Keratinocyte (primary cell): ENCODE results near the gene MYL10. TPM values are rescaled to one million over a fixed set of nuclear protein-coding genes. Genes with fewer than 3 reads are reported as not detected.
"Not testable (repeated sequence)": the region's sequence is repeated elsewhere in the genome, so short reads cannot be mapped to it uniquely, and the experiment has no call there.

Source experiments
- DNase-seq: peaks from one replicate; pipeline ENCODE4 v3.0.0-alpha.2; 2011; ENCODE audit warnings: low read depth, missing footprints, low spot score
- FAIRE-seq: peaks from 2 replicates; lab custom pipeline; 2011; peaks lifted over from hg19 to GRCh38; lab: Jason Lieb, UNC
- H2AFZ ChIP-seq: 2 replicates; pipeline ENCODE4 v1.6.0; 2012; ENCODE audit warnings: low read length, control low read depth, inconsistent platforms; ENCODE audit not compliant: control insufficient read depth
- H3K27ac ChIP-seq: 2 replicates; pipeline ENCODE4 v1.5.1; 2011; ENCODE audit warnings: low read length; ENCODE audit not compliant: control insufficient read depth, insufficient read depth
- H3K27me3 ChIP-seq: 3 replicates; pipeline ENCODE4 v1.6.0; 2011; ENCODE audit warnings: low read length; ENCODE audit not compliant: control insufficient read depth, insufficient read depth; ENCODE audit errors: extremely low read depth
- H3K36me3 ChIP-seq, 2 experiments: 2 replicates in 1 of 2; 3 replicates in 1 of 2; pipeline ENCODE4 v1.5.1; 2011; ENCODE audit warnings: low read length in 2 of 2, mild to moderate bottlenecking in 1 of 2; ENCODE audit not compliant: control insufficient read depth in 2 of 2, insufficient read depth in 2 of 2; ENCODE audit errors: extremely low read depth in 1 of 2
- H3K4me1 ChIP-seq: 3 replicates; pipeline ENCODE4 v1.5.1; 2011; ENCODE audit warnings: low read length; ENCODE audit not compliant: control insufficient read depth, insufficient read depth; ENCODE audit errors: extremely low read depth
- H3K4me2 ChIP-seq: 3 replicates; pipeline ENCODE4 v1.6.0; 2011; ENCODE audit warnings: low read depth, low read length; ENCODE audit not compliant: control insufficient read depth, insufficient read depth; ENCODE audit errors: extremely low read depth
- H3K4me3 ChIP-seq, 3 experiments: fragments of 200-600 bp in 1 of 3; sonication (generic) in 1 of 3; 2 replicates in 2 of 3; 3 replicates in 1 of 3; pipeline ENCODE4 v1.5.1; 2011 to 2016; ENCODE audit warnings: low read length in 3 of 3, mild to moderate bottlenecking in 3 of 3, control low read depth in 2 of 3, inconsistent platforms in 1 of 3, low read depth in 1 of 3, mixed read lengths in 1 of 3, mixed run types in 1 of 3, moderate library complexity in 1 of 3; ENCODE audit not compliant: control insufficient read depth in 2 of 3, insufficient read depth in 2 of 3; ENCODE audit errors: extremely low read depth in 1 of 3
- H3K79me2 ChIP-seq: 2 replicates; pipeline ENCODE4 v1.6.0; 2012; ENCODE audit warnings: low read length; ENCODE audit not compliant: control insufficient read depth, insufficient read depth
- H3K9ac ChIP-seq: 3 replicates; pipeline ENCODE4 v1.6.0; 2011; ENCODE audit warnings: low read length; ENCODE audit not compliant: control insufficient read depth, insufficient read depth; ENCODE audit errors: extremely low read depth
- H3K9me1 ChIP-seq: 3 replicates; pipeline ENCODE4 v1.6.0; 2011; ENCODE audit warnings: low read length; ENCODE audit not compliant: control insufficient read depth, insufficient read depth; ENCODE audit errors: extremely low read depth
- H3K9me3 ChIP-seq: 2 replicates; pipeline ENCODE4 v1.5.1; 2012; ENCODE audit warnings: low read depth, low read length; ENCODE audit not compliant: control insufficient read depth
- H4K20me1 ChIP-seq: 3 replicates; pipeline ENCODE4 v1.6.0; 2011; ENCODE audit warnings: low read length; ENCODE audit not compliant: control insufficient read depth, insufficient read depth; ENCODE audit errors: extremely low read depth
- EZH2 ChIP-seq: IDR thresholded peaks from one replicate; pipeline ENCODE4 v1.6.1; 2012; ENCODE audit warnings: inconsistent platforms, mild to moderate bottlenecking, low read length, moderate library complexity
- dilution Hi-C: fragments of 300-500 bp; cut with MboI; formaldehyde crosslinking; loops from one replicate; pipeline ENCODE4 v1.7.0; 2020; ENCODE audit warnings: low sequenced_read_pairs; ENCODE audit not compliant: extremely low pct_ligation_motif_present
- polyA plus RNA-seq, 5 experiments: library from polyadenylated mRNA; depleted of rRNA in 3 of 5; stranded (reverse) in 3 of 5; stranded (forward) in 1 of 5; unstranded in 1 of 5; fragments of >200 nt; gene quantifications; 1 replicate in 1 of 5; 2 replicates in 3 of 5; 3 replicates in 1 of 5; pipeline versions ENCODE4 v1.2.1 to v1.2.3, GENCODE V29; 2011 to 2012; ENCODE audit warnings: missing spikeins in 2 of 5, low read depth in 1 of 5, low replicate concordance in 1 of 5
- TF ChIP-seq, protein P1 (sequence below), 3 experiments: IDR thresholded peaks in 1 of 3; conservative IDR thresholded peaks in 1 of 3; optimal IDR thresholded peaks in 1 of 3; 2 replicates in 2 of 3; 3 replicates in 1 of 3; pipeline versions ENCODE3 to v1.5.1; 2011; ENCODE audit warnings: low read length in 3 of 3, mild to moderate bottlenecking in 3 of 3, moderate library complexity in 2 of 3, control low read depth in 1 of 3, inconsistent platforms in 1 of 3; ENCODE audit not compliant: insufficient read depth in 2 of 3; ENCODE audit errors: extremely low read depth in 1 of 3

MYL10 gene
- polyA plus RNA-seq, 1 donor (not counting 4 experiments of a cell fraction or from before 2014, with no cell fraction given) = not detected

DNA sequence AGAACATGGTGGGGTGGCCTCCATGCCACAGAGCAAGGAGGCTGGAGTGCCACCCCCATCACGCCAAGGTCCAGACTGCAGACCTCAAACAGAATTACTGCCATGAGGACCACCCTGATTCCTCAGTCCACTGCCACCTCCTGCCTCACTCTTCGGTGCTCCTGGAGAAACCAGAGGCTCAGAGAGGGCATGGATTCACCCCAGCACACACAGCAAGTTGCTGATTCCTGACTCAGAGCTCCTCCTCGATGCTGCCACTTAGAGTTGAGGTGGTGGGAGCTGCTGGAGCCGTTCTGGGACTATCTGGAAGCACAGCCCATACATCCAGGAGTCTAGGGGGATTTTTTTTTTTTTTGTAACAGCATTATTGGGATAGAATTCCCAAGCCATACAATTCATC, 22.0 kb upstream of the MYL10 start:
- H3K9me3 ChIP-seq = no peaks in the 10 kb centered on the region
- FAIRE-seq (no peak), DNase-seq (no peak)
- H3K4me2 ChIP-seq = no peak overlapping the region
- dilution Hi-C loops = no loop called here
- H2AFZ ChIP-seq = no peak overlapping the region
- H3K36me3 ChIP-seq = no peaks in the 10 kb centered on the region
- H3K9ac ChIP-seq = no peak overlapping the region
- no peaks in the 10 kb centered on the region for H3K4me1 ChIP-seq
- TF ChIP-seq EZH2 = no peak
- H3K27ac ChIP-seq = no peak overlapping the region
- no peaks in the 10 kb centered on the region for H3K79me2 ChIP-seq
- no peaks in the 10 kb centered on the region for H4K20me1 ChIP-seq
- H3K4me3 ChIP-seq = no peak overlapping the region
- H3K9me1 ChIP-seq = no peaks in the 10 kb centered on the region
- peaks cover 7% of the 10 kb centered on the region for H3K27me3 ChIP-seq

DNA sequence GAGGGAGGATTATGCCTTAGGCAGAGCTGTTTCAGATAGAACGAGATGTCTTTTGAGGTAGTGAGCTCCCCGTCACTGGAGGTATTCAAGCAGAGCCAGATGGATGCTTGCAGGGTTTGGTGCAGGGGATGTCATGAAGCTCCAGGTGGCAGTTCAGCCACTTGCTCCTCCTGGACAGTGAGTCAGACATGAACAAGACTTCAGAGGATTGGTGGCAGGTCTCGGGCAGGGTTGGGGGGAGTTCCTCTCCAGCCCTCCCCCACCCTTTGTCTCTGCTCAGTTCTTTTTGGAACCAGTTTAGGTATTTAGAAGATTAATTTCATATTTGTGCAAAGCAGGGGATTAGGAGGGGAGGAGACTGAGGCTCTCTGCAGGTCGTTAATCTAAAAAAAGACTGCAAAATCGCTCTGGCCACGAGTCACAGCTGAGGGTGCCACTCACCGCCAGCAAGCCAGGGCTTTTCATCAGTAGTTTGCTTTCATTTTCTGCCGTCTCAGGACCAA, 21.5 kb upstream of the MYL10 start:
- no peak overlapping the region for H3K4me2 ChIP-seq
- H3K4me1 ChIP-seq = no peaks in the 10 kb centered on the region
- H3K27me3 ChIP-seq = peaks cover 7% of the 10 kb centered on the region
- H3K36me3 ChIP-seq = no peaks in the 10 kb centered on the region
- DNase-seq (no peak), FAIRE-seq (no peak)
- H4K20me1 ChIP-seq = no peaks in the 10 kb centered on the region
- dilution Hi-C loops = no loop called here
- H3K4me3 ChIP-seq = no peak overlapping the region
- no peak overlapping the region for H2AFZ ChIP-seq
- no peak overlapping the region for H3K27ac ChIP-seq
- H3K9me3 ChIP-seq = no peaks in the 10 kb centered on the region
- H3K9ac ChIP-seq = no peak overlapping the region
- H3K9me1 ChIP-seq = no peaks in the 10 kb centered on the region
- TF ChIP-seq, protein P1, sequence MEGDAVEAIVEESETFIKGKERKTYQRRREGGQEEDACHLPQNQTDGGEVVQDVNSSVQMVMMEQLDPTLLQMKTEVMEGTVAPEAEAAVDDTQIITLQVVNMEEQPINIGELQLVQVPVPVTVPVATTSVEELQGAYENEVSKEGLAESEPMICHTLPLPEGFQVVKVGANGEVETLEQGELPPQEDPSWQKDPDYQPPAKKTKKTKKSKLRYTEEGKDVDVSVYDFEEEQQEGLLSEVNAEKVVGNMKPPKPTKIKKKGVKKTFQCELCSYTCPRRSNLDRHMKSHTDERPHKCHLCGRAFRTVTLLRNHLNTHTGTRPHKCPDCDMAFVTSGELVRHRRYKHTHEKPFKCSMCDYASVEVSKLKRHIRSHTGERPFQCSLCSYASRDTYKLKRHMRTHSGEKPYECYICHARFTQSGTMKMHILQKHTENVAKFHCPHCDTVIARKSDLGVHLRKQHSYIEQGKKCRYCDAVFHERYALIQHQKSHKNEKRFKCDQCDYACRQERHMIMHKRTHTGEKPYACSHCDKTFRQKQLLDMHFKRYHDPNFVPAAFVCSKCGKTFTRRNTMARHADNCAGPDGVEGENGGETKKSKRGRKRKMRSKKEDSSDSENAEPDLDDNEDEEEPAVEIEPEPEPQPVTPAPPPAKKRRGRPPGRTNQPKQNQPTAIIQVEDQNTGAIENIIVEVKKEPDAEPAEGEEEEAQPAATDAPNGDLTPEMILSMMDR (optimal IDR thresholded peaks at IDR 0.05 in 1 of 3, IDR thresholded peaks at IDR 0.05 in 1 of 3, conservative IDR thresholded peaks at IDR 0.05 in 1 of 3; ENCODE audit: extremely low read depth in 1 of 3, insufficient read depth in 2 of 3, low read length in 3 of 3) = no peak
- TF ChIP-seq EZH2 = no peak
- H3K79me2 ChIP-seq = no peaks in the 10 kb centered on the region

DNA sequence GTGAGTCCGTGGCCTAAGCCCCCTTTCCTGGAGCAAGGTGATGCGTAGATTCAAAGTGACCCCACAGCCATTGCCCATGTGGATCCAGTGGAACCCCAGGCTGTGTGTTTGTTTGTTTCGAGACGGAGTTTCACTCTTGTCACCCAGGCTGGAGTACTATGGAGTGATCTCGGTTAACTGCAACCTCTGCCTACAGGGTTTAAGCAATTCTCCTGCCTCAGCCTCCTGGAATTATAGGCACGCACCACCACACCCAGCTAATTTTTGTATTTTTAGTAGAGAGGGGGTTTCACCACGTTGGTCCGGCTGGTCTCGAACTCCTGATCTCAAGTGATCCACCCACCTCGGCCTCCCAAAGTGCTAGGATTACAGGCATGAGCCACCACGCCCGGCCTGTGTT, 18.8 kb upstream of the MYL10 start:
- FAIRE-seq, H3K36me3 ChIP-seq, H3K9me1 ChIP-seq, H3K27ac ChIP-seq, H3K4me1 ChIP-seq, H3K4me3 ChIP-seq, dilution Hi-C loops, DNase-seq, H3K79me2 ChIP-seq, H4K20me1 ChIP-seq, H3K9me3 ChIP-seq, H2AFZ ChIP-seq, H3K9ac ChIP-seq, H3K4me2 ChIP-seq: not testable (repeated sequence)
- H3K27me3 ChIP-seq = peaks cover 13% of the 10 kb centered on the region
